HG02798 (cell line): ENCODE data around the gene ZNF830.
A peak's percentile ranks its signal among the peaks of the same experiment; 100 is the strongest.
"Not testable (repeated sequence)": the region's sequence is repeated elsewhere in the genome, so short reads cannot be mapped to it uniquely, and the experiment has no call there.

Source experiments
- ATAC-seq: cut with Tn5 transposase; IDR thresholded peaks from one replicate; pipeline ENCODE4 v1.9.1; 2021; ENCODE audit warnings: mild to moderate bottlenecking; ENCODE audit not compliant: unreplicated experiment, poor library complexity

Gene ZNF830

GRCh38 chr17:34961093-34961911, at the start of gene ZNF830, which contains the start of gene CCT6B:
Gene ZNF830 (plus strand): TSS chr17:34961540. CDS start chr17:34961567, 27 bp downstream.
Gene CCT6B (minus strand): TSS chr17:34961460. CDS start chr17:34961393, 67 bp downstream.
- peak; percentile 96 for ATAC-seq

GRCh38 chr17:34913001-34913400, 48.3 kb upstream of the ZNF830 start:
- ATAC-seq: no peak

- ATAC-seq: no peak
Measured at GRCh38 chr17:34916120-34916519, 45.2 kb upstream of the ZNF830 start.

- ATAC-seq: no peak
Measured at GRCh38 chr17:34917381-34917780, 44.0 kb upstream of the ZNF830 start.

- ATAC-seq: no peak
Measured at GRCh38 chr17:34920676-34921075, 40.7 kb upstream of the ZNF830 start.

GRCh38 chr17:34926661-34927060, 34.7 kb upstream of the ZNF830 start:
- ATAC-seq: no peak

GRCh38 chr17:34930283-34930682, 31.1 kb upstream of the ZNF830 start:
- no peak for ATAC-seq

- ATAC-seq: not testable (repeated sequence)
Measured at GRCh38 chr17:34950780-34951179, 10.6 kb upstream of the ZNF830 start.

GRCh38 chr17:34958438-34958837, 2.9 kb upstream of the ZNF830 start:
- ATAC-seq: no peak

GRCh38 chr17:34974179-34974578, 12.8 kb downstream of the ZNF830 start:
- ATAC-seq: no peak

GRCh38 chr17:34974794-34975785, 13.8 kb downstream of the ZNF830 start:
- ATAC-seq: no peak

GRCh38 chr17:34979153-34979552, 17.8 kb downstream of the ZNF830 start:
- no peak for ATAC-seq

- no peak for ATAC-seq
Measured at GRCh38 chr17:34979650-34980352, 18.5 kb downstream of the ZNF830 start.

GRCh38 chr17:34980353-34980680, 19.0 kb downstream of the ZNF830 start, which contains the start of gene LIG3:
Gene LIG3 (plus strand): TSS chr17:34980512. CDS start chr17:34983006, 2,494 bp downstream.
- ATAC-seq: peak; percentile 89

GRCh38 chr17:34980681-34981537, 19.6 kb downstream of the ZNF830 start:
- peak; percentile 88 for ATAC-seq

GRCh38 chr17:34981538-34982241, 20.4 kb downstream of the ZNF830 start:
- ATAC-seq: no peak

GRCh38 chr17:34987232-34987631, 25.9 kb downstream of the ZNF830 start:
- no peak for ATAC-seq

- ATAC-seq: no peak
Measured at GRCh38 chr17:34988644-34989043, 27.3 kb downstream of the ZNF830 start.

- ATAC-seq: no peak
Measured at GRCh38 chr17:34989473-34989872, 28.1 kb downstream of the ZNF830 start.
